PC-3 (cell line): Measurements from ENCODE around the gene MIAT.

Experiments used
- CTCF ChIP-seq: fragments of 300-600 bp; sonication (generic); conservative IDR thresholded peaks from 2 replicates; pipeline ENCODE4 v1.5.1; 2017; ENCODE audit warnings: antibody characterized with exemption, low read depth, mild to moderate bottlenecking, low read length
- EZH2 ChIP-seq: fragments of 300-600 bp; sonication (generic); IDR thresholded peaks from one replicate; pipeline ENCODE4 v1.6.1; 2017; ENCODE audit warnings: antibody characterized with exemption, mild to moderate bottlenecking, low read length; ENCODE audit not compliant: unreplicated experiment

DNA sequence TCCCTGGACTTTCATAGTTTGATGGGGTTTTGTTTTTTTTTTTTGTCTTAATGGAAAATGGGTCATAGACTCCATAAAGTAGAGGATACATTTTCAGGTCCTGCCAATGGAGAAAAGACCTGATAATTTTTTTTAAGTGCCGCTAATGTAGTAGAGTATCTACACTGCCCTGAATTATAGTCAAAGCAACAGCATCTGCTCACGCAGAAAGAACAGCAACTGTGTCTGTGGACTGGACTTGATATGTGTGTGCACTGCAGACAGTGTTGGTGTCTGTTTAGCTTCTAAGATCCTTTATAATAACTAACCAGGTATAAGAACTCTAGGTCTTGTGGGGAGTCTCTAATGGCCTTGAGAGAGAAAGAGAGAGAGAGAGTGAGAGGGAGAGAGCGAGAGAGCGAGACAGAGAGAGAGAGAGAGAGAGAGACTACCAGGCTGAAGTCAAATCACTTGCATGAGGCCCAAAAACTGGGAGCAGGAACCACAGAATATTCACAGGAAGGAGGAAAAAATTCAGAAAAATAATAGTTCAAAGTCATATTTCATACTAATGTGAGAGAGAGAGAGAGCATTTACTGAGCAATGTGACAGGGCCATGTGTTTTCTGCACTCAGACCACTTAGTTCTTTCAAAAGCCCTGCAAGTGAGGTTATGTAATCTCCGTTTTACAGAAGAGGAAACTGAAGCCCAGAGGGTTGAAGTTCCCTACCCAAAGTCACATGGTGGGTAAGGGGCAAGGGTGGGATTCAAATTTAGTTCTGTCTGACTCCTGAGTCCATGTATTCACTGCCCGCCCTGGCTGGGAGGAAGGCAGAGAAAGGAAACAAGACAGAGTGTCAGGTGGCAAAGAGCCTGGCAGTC, 8.6 kb upstream of the MIAT start:
- TF ChIP-seq CTCF (no peak), EZH2 (no peak)
